ENCODE measurements around the gene YTHDF1.
A peak's percentile ranks its signal among the peaks of the same experiment; 100 is the strongest.

The YTHDF1 gene

DNA sequence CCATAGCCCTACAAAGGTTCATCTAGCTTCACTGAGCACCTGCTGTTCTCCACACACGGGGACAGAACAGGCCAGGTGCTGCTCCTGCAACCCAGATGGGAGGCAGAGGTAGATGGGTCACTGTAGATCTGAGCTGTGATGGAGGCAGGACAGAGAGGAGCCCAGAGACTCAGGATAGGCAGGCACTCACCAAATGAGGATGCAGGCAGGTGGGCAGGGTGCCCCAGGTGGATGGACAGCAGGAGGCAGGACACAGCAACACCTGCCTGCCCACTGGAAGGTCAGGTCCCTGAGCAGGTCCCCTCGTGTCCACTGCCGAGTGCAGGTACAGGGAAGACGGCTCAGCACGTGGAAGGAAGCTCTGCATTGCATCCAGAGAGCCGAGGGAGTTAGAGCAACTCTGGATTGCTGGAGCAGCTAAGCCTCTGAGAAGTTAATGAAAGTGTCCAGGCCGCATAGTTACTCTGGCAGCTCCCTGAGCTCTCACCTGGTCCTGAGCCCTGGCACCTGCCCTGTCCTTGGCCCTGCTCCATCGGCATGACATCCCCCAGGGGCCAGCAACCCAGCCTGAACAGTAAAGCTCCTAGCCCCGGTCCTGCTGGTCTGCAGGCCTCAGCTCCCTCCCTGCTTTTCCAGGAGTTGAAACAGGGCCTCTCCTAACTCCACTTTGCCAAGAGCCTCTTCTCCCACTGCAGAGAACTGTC is 4.9 kb upstream of the YTHDF1 start:
- TF ChIP-seq, protein P1, sequence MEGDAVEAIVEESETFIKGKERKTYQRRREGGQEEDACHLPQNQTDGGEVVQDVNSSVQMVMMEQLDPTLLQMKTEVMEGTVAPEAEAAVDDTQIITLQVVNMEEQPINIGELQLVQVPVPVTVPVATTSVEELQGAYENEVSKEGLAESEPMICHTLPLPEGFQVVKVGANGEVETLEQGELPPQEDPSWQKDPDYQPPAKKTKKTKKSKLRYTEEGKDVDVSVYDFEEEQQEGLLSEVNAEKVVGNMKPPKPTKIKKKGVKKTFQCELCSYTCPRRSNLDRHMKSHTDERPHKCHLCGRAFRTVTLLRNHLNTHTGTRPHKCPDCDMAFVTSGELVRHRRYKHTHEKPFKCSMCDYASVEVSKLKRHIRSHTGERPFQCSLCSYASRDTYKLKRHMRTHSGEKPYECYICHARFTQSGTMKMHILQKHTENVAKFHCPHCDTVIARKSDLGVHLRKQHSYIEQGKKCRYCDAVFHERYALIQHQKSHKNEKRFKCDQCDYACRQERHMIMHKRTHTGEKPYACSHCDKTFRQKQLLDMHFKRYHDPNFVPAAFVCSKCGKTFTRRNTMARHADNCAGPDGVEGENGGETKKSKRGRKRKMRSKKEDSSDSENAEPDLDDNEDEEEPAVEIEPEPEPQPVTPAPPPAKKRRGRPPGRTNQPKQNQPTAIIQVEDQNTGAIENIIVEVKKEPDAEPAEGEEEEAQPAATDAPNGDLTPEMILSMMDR (IDR thresholded peaks at IDR 0.05; ENCODE audit: low read depth, low read length): no peak
- H3K4me3 ChIP-seq (ENCODE audit: low read depth, low read length): no peak overlapping the region

DNA sequence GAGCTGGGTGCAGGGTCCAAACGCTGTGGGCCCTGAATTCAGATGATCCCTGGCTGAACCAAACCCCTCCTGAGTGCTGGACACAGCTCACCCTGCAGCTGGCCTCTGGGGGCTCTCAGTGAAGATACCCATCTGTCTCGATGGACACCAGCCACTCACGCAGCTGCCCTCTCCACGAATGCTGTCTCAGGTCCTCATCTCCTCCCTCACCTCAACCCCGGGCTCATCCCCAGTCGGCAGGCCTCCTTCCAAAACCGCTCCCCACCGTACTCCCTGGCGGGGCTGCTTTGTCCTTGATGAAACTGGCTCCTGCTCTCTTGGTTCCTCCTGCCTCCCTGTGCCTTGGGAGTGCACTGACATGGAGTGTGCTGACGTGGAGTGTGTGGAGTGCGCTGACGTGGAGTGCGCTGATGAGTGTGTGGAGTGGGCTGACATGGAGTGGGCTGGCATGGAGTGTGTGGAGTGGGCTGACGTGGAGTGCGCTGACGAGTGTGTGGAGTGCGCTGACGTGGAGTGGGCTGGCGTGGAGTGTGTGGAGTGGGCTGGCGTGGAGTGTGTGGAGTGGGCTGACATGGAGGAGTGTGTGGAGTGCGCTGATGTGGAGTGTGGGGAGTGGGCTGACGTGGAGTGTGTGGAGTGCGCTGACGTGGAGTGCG is 4.1 kb upstream of the YTHDF1 start:
- H3K4me3 ChIP-seq (ENCODE audit: low read depth, low read length): no peak overlapping the region
- TF ChIP-seq, protein P1 (IDR thresholded peaks at IDR 0.05; ENCODE audit: low read depth, low read length): no peak

DNA sequence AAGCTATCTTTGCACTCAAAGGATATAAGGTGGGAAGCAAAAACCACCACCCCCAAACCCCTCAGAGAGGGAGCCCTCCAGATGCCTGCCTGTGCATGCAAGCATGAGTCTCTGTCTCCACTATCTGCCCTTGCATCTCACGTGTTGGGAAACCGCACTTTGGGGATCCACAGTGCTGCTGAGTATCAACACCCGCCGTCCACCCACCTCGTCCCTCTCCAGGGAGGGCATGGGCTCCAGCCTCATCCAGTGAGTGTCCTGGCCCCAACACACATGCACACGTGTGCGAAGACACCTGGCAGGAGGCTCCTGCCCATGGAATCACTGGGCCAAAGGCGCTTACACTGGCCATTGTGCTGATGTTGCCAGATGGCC is 3.5 kb upstream of the YTHDF1 start:
- TF ChIP-seq, protein P1 (IDR thresholded peaks at IDR 0.05; ENCODE audit: low read depth, low read length): no peak
- H3K4me3 ChIP-seq (ENCODE audit: low read depth, low read length): no peak overlapping the region

DNA sequence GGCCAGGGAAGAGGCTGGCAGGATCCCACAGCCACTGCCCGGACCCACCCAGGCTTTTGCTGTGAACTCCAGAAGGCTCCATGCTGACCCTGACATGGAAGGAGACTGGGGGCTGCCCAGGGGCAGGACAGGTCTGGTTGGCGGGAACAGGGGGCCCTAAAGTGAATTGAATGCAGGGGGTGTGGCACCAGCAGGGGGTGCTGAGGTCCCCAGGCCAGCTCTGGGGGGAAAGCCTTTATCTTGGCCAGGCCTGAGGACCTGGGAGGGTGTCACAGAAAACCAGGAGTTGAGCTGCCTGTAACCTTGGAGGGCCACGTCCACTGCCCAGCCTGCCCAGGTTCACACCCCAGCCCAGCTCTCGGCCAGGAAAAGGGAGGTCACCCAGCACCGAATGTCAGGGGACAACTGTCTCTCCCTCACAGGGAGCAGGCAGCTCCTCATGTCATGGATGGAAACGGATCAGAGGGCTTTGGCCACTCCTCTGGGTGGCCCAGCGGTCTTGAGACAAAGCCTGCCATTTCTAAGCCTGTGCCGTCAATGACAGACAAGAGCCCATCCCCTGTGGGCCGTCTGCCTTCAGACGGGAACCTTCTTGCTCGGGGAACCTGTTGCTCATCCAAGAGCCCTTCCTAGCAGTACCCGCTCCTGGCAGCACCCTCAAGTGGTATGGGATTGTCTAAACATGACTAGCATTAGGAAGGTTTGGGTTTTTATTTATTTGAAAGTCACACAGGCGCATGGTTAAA is 2.9 kb upstream of the YTHDF1 start:
- no peak overlapping the region for H3K4me3 ChIP-seq (ENCODE audit: low read depth, low read length)
- TF ChIP-seq, protein P1 (IDR thresholded peaks at IDR 0.05; ENCODE audit: low read depth, low read length): no peak

DNA sequence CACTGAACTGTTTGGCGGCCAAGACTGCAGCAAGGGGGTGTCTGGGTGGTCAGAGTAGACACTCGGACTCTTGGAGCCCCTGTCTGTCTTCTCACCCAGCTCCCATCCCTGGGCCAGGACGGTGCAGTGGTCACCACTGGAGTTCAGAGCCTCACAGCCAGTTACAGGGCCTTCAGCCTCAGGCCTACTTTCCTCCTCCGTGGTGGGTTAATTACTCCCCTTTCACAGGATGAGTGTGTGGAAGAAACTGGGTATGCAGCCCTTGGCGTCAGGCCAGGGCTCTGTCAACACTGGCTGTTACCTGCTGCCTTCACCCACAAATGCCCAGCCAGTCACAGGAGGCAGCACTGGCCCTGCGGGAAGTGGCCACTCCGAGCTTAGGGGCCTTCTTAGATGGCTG is 1.8 kb upstream of the YTHDF1 start:
- TF ChIP-seq, protein P1 (IDR thresholded peaks at IDR 0.05; ENCODE audit: low read depth, low read length): no peak

DNA sequence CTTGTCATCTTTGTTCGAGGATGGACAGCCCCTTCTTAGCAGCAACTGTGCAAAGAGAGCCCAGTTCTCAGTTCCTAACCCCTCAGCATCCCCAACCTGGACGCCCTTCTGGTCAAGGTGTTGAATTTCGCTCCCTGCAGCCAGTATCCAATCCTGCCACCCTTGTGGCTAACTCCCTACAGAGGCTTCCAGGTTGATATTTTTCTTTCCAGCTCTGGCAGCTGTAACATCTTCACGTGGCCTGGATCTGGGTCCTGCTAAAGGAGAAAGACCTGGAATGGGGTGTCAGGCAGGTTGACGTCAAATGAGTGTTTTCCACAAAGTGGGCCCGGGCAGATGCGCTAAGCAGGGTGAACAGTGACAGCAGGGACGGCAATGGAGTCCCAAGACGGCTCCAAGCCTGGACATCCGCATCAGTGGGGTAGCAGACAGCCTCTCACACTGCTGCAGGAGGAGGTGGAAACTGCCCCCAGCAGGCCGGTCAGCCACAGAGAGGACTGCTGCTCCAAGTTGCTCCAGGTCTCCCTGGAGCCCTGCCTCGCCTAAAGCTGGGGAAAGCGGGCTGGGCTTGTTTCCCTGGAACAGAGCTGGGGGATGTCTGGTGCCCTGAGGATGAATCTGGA is 1.0 kb upstream of the YTHDF1 start:
- H3K4me3 ChIP-seq (ENCODE audit: low read depth, low read length): peak overlapping the region; percentile 88
- TF ChIP-seq, protein P1 (IDR thresholded peaks at IDR 0.05; ENCODE audit: low read depth, low read length): no peak

More for the DNA sequence above, 1.8 kb upstream of the YTHDF1 start:
- no peak overlapping the region for H3K4me3 ChIP-seq (ENCODE audit: low read depth, low read length)
